GM06990 (cell line): Measurements from ENCODE around the gene ZNF282.

Experiments used
- DNase-seq: peaks from one replicate; pipeline ENCODE4 v3.0.0-alpha.2; 2011; ENCODE audit not compliant: insufficient read length; ENCODE audit errors: extremely low read depth
- H3K27me3 ChIP-seq: replicated peaks from 2 replicates; pipeline ENCODE4 v1.6.0; 2011; ENCODE audit warnings: low read length; ENCODE audit not compliant: control insufficient read depth, insufficient read depth
- H3K36me3 ChIP-seq: 2 replicates; pipeline ENCODE4 v1.5.1; 2011; ENCODE audit warnings: low read length; ENCODE audit not compliant: control insufficient read depth, insufficient read depth
- H3K4me3 ChIP-seq: replicated peaks from 2 replicates; pipeline ENCODE4 v1.5.1; 2011; ENCODE audit warnings: low read depth, mild to moderate bottlenecking, control low read depth, low read length
- TF ChIP-seq, protein P1 (sequence below): IDR thresholded peaks from 2 replicates; pipeline ENCODE4 v1.5.1; 2011; ENCODE audit warnings: low read length, control low read depth, mild to moderate bottlenecking, inconsistent platforms; ENCODE audit not compliant: insufficient read depth, poor library complexity, severe bottlenecking

ZNF282 gene

GRCh38 chr7:149153346-149153745 lies 42.0 kb upstream of the ZNF282 start:
- H3K4me3 ChIP-seq: no peak overlapping the region
- no peak for DNase-seq
- TF ChIP-seq, protein P1, sequence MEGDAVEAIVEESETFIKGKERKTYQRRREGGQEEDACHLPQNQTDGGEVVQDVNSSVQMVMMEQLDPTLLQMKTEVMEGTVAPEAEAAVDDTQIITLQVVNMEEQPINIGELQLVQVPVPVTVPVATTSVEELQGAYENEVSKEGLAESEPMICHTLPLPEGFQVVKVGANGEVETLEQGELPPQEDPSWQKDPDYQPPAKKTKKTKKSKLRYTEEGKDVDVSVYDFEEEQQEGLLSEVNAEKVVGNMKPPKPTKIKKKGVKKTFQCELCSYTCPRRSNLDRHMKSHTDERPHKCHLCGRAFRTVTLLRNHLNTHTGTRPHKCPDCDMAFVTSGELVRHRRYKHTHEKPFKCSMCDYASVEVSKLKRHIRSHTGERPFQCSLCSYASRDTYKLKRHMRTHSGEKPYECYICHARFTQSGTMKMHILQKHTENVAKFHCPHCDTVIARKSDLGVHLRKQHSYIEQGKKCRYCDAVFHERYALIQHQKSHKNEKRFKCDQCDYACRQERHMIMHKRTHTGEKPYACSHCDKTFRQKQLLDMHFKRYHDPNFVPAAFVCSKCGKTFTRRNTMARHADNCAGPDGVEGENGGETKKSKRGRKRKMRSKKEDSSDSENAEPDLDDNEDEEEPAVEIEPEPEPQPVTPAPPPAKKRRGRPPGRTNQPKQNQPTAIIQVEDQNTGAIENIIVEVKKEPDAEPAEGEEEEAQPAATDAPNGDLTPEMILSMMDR: no peak
- H3K36me3 ChIP-seq: no peaks in the 10 kb centered on the region; the same call in none of the 2 replicates
- no peaks in the 10 kb centered on the region for H3K27me3 ChIP-seq

DNA sequence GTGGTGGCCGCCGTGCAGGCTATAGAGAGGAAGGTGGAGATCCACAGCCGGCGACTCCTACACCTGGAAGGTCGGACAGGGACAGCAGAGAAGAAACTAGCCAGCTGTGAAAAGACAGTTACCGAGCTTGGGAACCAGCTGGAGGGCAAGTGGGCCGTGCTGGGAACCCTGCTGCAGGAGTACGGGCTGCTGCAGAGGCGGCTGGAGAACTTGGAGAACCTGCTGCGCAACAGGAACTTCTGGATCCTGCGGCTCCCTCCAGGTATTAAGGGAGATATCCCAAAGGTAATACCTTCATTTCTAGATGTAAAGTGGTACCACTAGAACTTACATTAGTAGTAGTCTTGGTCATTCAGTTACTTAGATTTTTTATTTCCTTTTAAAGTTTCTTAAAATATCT lies 41.3 kb upstream of the ZNF282 start:
- Histone ChIP-seq H3K36me3 (no peaks in the 10 kb centered on the region; the same call in none of the 2 replicates), H3K27me3 (no peaks in the 10 kb centered on the region), H3K4me3 (no peak overlapping the region)
- no peak for DNase-seq
- TF ChIP-seq, protein P1: no peak

- Histone ChIP-seq H3K27me3 (no peaks in the 10 kb centered on the region), H3K4me3 (no peak overlapping the region), H3K36me3 (peaks cover 1% of the 10 kb centered on the region)
- TF ChIP-seq, protein P1: no peak
- DNase-seq: no peak
Observed at GRCh38 chr7:149156898-149157297, 38.4 kb upstream of the ZNF282 start.

GRCh38 chr7:149161241-149161848 lies 34.0 kb upstream of the ZNF282 start:
- Histone ChIP-seq H3K36me3 (peaks cover 3% of the 10 kb centered on the region; the same call in 1 of the 2 replicates), H3K4me3 (no peak overlapping the region), H3K27me3 (no peaks in the 10 kb centered on the region)
- no peak for DNase-seq
- TF ChIP-seq, protein P1: no peak

GRCh38 chr7:149166142-149166541 lies 29.2 kb upstream of the ZNF282 start:
- H3K36me3 ChIP-seq: peaks cover 9% of the 10 kb centered on the region
- no peak overlapping the region for H3K4me3 ChIP-seq
- DNase-seq: no peak
- H3K27me3 ChIP-seq: no peaks in the 10 kb centered on the region
- TF ChIP-seq, protein P1: no peak

DNA sequence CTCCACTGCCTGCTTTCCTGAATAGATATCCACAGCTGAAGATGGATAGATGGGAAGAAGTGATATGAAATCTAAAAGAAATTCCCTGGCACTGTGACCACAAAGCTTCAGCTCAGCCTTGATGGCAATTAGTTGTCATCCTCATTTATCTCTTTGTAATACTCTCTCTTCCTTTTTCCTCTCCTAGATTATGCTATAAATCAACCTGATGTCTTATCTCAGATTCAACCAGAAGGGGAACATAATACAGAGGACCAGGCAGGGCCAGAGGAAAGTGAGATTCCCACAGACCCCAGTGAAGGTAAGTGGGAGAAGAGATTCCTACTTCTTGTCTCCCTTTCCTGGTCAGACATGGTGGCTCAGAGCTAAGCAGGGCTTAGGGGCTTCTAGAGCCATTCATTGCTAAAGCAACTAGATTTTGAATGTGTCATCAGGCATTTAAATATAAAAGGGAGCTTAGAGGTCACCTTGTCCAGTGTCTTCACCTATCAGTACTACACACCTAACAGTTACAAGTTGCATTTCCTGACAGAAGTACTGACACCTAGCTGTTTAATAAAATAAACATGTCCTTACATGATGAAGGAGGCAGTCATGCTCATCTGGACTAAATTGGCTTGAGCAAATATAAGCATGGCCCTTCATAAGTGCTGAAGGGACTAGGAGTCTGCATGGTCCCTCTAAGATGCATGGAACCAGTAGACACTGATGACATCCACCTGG lies 28.6 kb upstream of the ZNF282 start:
- H3K4me3 ChIP-seq: no peak overlapping the region
- H3K36me3 ChIP-seq: peaks cover 10% of the 10 kb centered on the region
- TF ChIP-seq, protein P1: no peak
- no peak for DNase-seq
- no peaks in the 10 kb centered on the region for H3K27me3 ChIP-seq
